Fibroblast of lung (primary cell): ENCODE data around the gene NPIPB9. TPM values are rescaled to one million over a fixed set of nuclear protein-coding genes. Genes with fewer than 3 reads are reported as not detected.

ENCODE experiments used
- DNase-seq, 2 donors: peaks; one replicate each; pipeline versions ENCODE4 v3.0.0 to v3.0.0-alpha.2; 2010; ENCODE audit warnings: low read depth in 2 of 2
- H2AFZ ChIP-seq: 2 replicates; pipeline ENCODE4 v1.5.1; 2012; ENCODE audit warnings: low read length, control low read depth, inconsistent platforms
- H3K27ac ChIP-seq: 2 replicates; pipeline ENCODE4 v1.5.1; 2011; ENCODE audit warnings: low read length, control low read depth; ENCODE audit not compliant: insufficient read depth
- H3K27me3 ChIP-seq: 2 replicates; pipeline ENCODE4 v1.5.1; 2011; ENCODE audit warnings: mild to moderate bottlenecking, low read length; ENCODE audit not compliant: control insufficient read depth, insufficient read depth
- H3K36me3 ChIP-seq: 2 replicates; pipeline ENCODE4 v1.5.1; 2011; ENCODE audit warnings: low read length; ENCODE audit not compliant: control insufficient read depth, insufficient read depth
- H3K4me1 ChIP-seq: 2 replicates; pipeline ENCODE4 v1.5.1; 2011; ENCODE audit warnings: low read length; ENCODE audit not compliant: control insufficient read depth, insufficient read depth; ENCODE audit errors: extremely low read depth
- H3K4me2 ChIP-seq: 2 replicates; pipeline ENCODE4 v1.5.1; 2011; ENCODE audit warnings: low read length, control low read depth; ENCODE audit not compliant: insufficient read depth; ENCODE audit errors: extremely low read depth
- H3K4me3 ChIP-seq, 4 experiments: fragments of 200-600 bp in 1 of 4; sonication (generic) in 1 of 4; replicated peaks in 1 of 4; 2 replicates each; pipeline ENCODE4 v1.5.1; 2011 to 2016; ENCODE audit warnings: low read length in 4 of 4, low read depth in 3 of 4, mild to moderate bottlenecking in 3 of 4, control low read depth in 2 of 4, inconsistent platforms in 1 of 4, mixed read lengths in 1 of 4; ENCODE audit not compliant: insufficient read depth in 1 of 4; ENCODE audit errors: control extremely low read depth in 1 of 4
- H3K79me2 ChIP-seq: 2 replicates; pipeline ENCODE4 v1.5.1; 2012; ENCODE audit warnings: mild to moderate bottlenecking, low read length, inconsistent platforms; ENCODE audit not compliant: control insufficient read depth, insufficient read depth
- H3K9ac ChIP-seq: 2 replicates; pipeline ENCODE4 v1.5.1; 2011; ENCODE audit warnings: mild to moderate bottlenecking, low read length, control low read depth; ENCODE audit not compliant: insufficient read depth
- H3K9me3 ChIP-seq: 2 replicates; pipeline ENCODE4 v1.5.1; 2012; ENCODE audit warnings: low read depth, low read length; ENCODE audit not compliant: control insufficient read depth, insufficient read depth
- H4K20me1 ChIP-seq: 2 replicates; pipeline ENCODE4 v1.5.1; 2011; ENCODE audit warnings: low read length; ENCODE audit not compliant: control insufficient read depth, insufficient read depth; ENCODE audit errors: extremely low read depth
- CTCF ChIP-seq, 2 donors: IDR thresholded peaks in 1 of 2; conservative IDR thresholded peaks in 1 of 2; 1 replicate in 1 of 2; 2 replicates in 1 of 2; pipeline ENCODE4 v1.5.1; 2011 to 2012; ENCODE audit warnings: low read length in 2 of 2, control low read depth in 1 of 2, inconsistent platforms in 1 of 2, low read depth in 1 of 2, mild to moderate bottlenecking in 1 of 2
- EZH2 ChIP-seq: IDR thresholded peaks from 2 replicates; pipeline ENCODE4 v1.5.1; 2012; ENCODE audit warnings: low read length, control low read depth, mild to moderate bottlenecking; ENCODE audit errors: missing control alignments
- polyA plus RNA-seq, 2 donors: library from polyadenylated mRNA; depleted of rRNA in 1 of 2; stranded (reverse) in 1 of 2; unstranded in 1 of 2; fragments of >200 nt; gene quantifications; 2 replicates each; pipeline ENCODE4 v1.2.1, GENCODE V29; 2011 to 2012; ENCODE audit warnings: missing spikeins in 1 of 2
- total RNA-seq: library from RNA; depleted of rRNA; stranded (reverse); fragments of >200 nt; gene quantifications from 2 replicates; pipeline ENCODE4 v1.2.1, GENCODE V29; 2014

NPIPB9 gene
- total and polyA plus RNA-seq, 2 donors (not counting 1 experiment from before 2014, with no cell fraction given): 0.12 to 1.7 TPM

- H3K36me3 ChIP-seq: peaks cover 10% of the 10 kb centered on the region
- peak overlapping the region; percentile 98 for H3K4me2 ChIP-seq
- no peaks in the 10 kb centered on the region for H4K20me1 ChIP-seq
- TF ChIP-seq CTCF (conservative IDR thresholded peaks at IDR 0.05 in 1 of 2, IDR thresholded peaks at IDR 0.05 in 1 of 2; ENCODE audit: low read depth in 1 of 2, low read length in 2 of 2): no peak
- TF ChIP-seq EZH2: no peak
- no peaks in the 10 kb centered on the region for H3K27me3 ChIP-seq
- peak overlapping the region; percentile 89 for H3K27ac ChIP-seq
- DNase-seq: no peak
- peak overlapping the region; percentile 84 for H2AFZ ChIP-seq
- no peaks in the 10 kb centered on the region for H3K9me3 ChIP-seq
- peaks cover 33% of the 10 kb centered on the region for H3K79me2 ChIP-seq
- peaks cover 5% of the 10 kb centered on the region for H3K4me1 ChIP-seq
- peak overlapping the region; percentile 74 to 98 (median 96) for H3K4me3 ChIP-seq
- H3K9ac ChIP-seq: peak overlapping the region; percentile 91
Observed at GRCh38 chr16:28821874-28822519, 70.4 kb downstream of the NPIPB9 start.

Other genes starting within 250 kb of the NPIPB9 start
- gene IL27, start 245.0 kb upstream of the NPIPB9 start, total RNA-seq: not detected in 2 replicates
- gene IL27, start 245.0 kb upstream of the NPIPB9 start, polyA plus RNA-seq: not detected in 2 replicates
- gene NUPR1, start 212.8 kb upstream of the NPIPB9 start, total RNA-seq: 59.3 and 87.0 TPM in 2 replicates
- gene NUPR1, start 212.8 kb upstream of the NPIPB9 start, polyA plus RNA-seq: 22.2 and 38.0 TPM in 2 replicates
- 6.9 and 12.8 TPM in 2 replicates for gene SGF29, start 197.9 kb upstream of the NPIPB9 start, total RNA-seq
- gene SGF29, start 197.9 kb upstream of the NPIPB9 start, polyA plus RNA-seq: 1.6 and 2.5 TPM in 2 replicates
- 0.17 and 0.26 TPM in 2 replicates for gene SULT1A2, start 154.7 kb upstream of the NPIPB9 start, total RNA-seq
- not detected in 2 replicates for gene SULT1A2, start 154.7 kb upstream of the NPIPB9 start, polyA plus RNA-seq
- 1.3 and 3.6 TPM in 2 replicates for gene SULT1A1, start 141.7 kb upstream of the NPIPB9 start, total RNA-seq
- 0.50 and 1.7 TPM in 2 replicates for gene SULT1A1, start 141.7 kb upstream of the NPIPB9 start, polyA plus RNA-seq
- 0.17 TPM in 1 of 2 replicates, not detected in the other for gene NPIPB8, start 113.7 kb upstream of the NPIPB9 start, total RNA-seq
- not detected in 2 replicates for gene NPIPB8, start 113.7 kb upstream of the NPIPB9 start, polyA plus RNA-seq
- 155 and 183 TPM in 2 replicates for gene EIF3C, start 40.3 kb upstream of the NPIPB9 start, total RNA-seq
- gene EIF3C, start 40.3 kb upstream of the NPIPB9 start, polyA plus RNA-seq: 259 and 267 TPM in 2 replicates
- gene ATXN2L, start 71.2 kb downstream of the NPIPB9 start, total RNA-seq: 33.6 and 52.8 TPM in 2 replicates
- gene ATXN2L, start 71.2 kb downstream of the NPIPB9 start, polyA plus RNA-seq: 16.4 and 21.5 TPM in 2 replicates
- gene TUFM, start 94.6 kb downstream of the NPIPB9 start, total RNA-seq: 115 and 117 TPM in 2 replicates
- gene TUFM, start 94.6 kb downstream of the NPIPB9 start, polyA plus RNA-seq: 68.6 and 105 TPM in 2 replicates
- 9.0 and 14.2 TPM in 2 replicates for gene SH2B1, start 112.1 kb downstream of the NPIPB9 start, total RNA-seq
- 10.7 and 11.8 TPM in 2 replicates for gene SH2B1, start 112.1 kb downstream of the NPIPB9 start, polyA plus RNA-seq
- 0.26 and 0.33 TPM in 2 replicates for gene ATP2A1, start 126.7 kb downstream of the NPIPB9 start, total RNA-seq
- 0.15 and 0.22 TPM in 2 replicates for gene ATP2A1, start 126.7 kb downstream of the NPIPB9 start, polyA plus RNA-seq
- 17.2 and 22.6 TPM in 2 replicates for gene RABEP2, start 173.5 kb downstream of the NPIPB9 start, total RNA-seq
- 5.9 and 9.0 TPM in 2 replicates for gene RABEP2, start 173.5 kb downstream of the NPIPB9 start, polyA plus RNA-seq
- under 0.01 and 0.26 TPM in 2 replicates for gene CD19, start 180.2 kb downstream of the NPIPB9 start, total RNA-seq
- gene CD19, start 180.2 kb downstream of the NPIPB9 start, polyA plus RNA-seq: 0.05 TPM in 1 of 2 replicates, not detected in the other
- gene NFATC2IP, start 199.2 kb downstream of the NPIPB9 start, total RNA-seq: 15.4 and 16.0 TPM in 2 replicates
- 25.6 and 34.2 TPM in 2 replicates for gene NFATC2IP, start 199.2 kb downstream of the NPIPB9 start, polyA plus RNA-seq
- 19.5 and 27.2 TPM in 2 replicates for gene SPNS1, start 223.0 kb downstream of the NPIPB9 start, total RNA-seq
- gene SPNS1, start 223.0 kb downstream of the NPIPB9 start, polyA plus RNA-seq: 24.4 and 27.1 TPM in 2 replicates
- gene LAT, start 233.3 kb downstream of the NPIPB9 start, total RNA-seq: 0.26 and 0.50 TPM in 2 replicates
- gene LAT, start 233.3 kb downstream of the NPIPB9 start, polyA plus RNA-seq: 1.4 TPM in 2 replicates